Gastroesophageal sphincter (tissue), 3 donors: ENCODE results near the gene HSPB8.

ENCODE experiments used
- CTCF ChIP-seq, 4 experiments: fragments of 200-600 bp in 2 of 4; fragments of 450-650 bp in 2 of 4; sonication (generic) in 1 of 4; IDR thresholded peaks; one replicate each; pipeline ENCODE4 v1.5.1; 2017 to 2019; ENCODE audit warnings: antibody characterized with exemption in 4 of 4, mild to moderate bottlenecking in 2 of 4, moderate library complexity in 2 of 4
- EP300 ChIP-seq: sonication (generic); formaldehyde crosslinking; IDR thresholded peaks from one replicate; pipeline ENCODE4 v1.6.1; 2017; ENCODE audit warnings: antibody characterized with exemption, mild to moderate bottlenecking
- POLR2A ChIP-seq, 2 donors: fragments of 450-650 bp; IDR thresholded peaks; one replicate each; pipeline ENCODE4 v1.6.1; 2017; ENCODE audit warnings: antibody characterized with exemption in 2 of 2, mild to moderate bottlenecking in 2 of 2, moderate library complexity in 1 of 2

GRCh38 chr12:119208626-119209061 is 29.9 kb downstream of the HSPB8 start:
- no peak for TF ChIP-seq CTCF (IDR thresholded peaks at IDR 0.05)
- TF ChIP-seq EP300, result peak; percentile 35
- no peak for TF ChIP-seq POLR2A (IDR thresholded peaks at IDR 0.05)
